Measurements from ENCODE around the gene LRRC10B. TPM values are rescaled to one million over a fixed set of nuclear protein-coding genes. Genes with fewer than 3 reads are reported as not detected.

Gene LRRC10B
- total RNA-seq, 1 donor from 2014 or later = 10.0 TPM

DNA sequence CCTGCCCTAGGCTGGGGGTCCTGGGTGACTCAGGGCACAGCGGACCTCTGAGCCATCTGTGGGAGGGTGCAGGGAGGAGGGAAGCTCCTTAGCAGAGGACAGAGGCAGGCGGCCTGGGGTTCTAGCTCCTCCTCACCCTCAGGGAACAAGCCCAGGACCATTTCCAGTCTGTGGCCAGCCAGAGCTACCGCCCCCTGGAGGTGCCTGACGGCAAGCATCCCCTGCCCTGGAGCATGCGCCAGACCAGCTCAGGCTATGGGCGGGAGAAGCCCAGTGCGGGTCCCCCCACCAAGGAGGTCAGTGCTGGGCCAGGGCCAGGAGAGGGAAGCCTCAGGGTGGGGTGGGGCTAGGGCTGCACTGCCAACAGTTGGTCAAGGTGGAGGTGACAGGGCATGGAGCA lies 26.0 kb upstream of the LRRC10B start:
- Mint-ChIP-seq H3K27me3 (no peaks in the 10 kb centered on the region), H3K4me3 (no peak overlapping the region), H3K4me1 (ENCODE audit: unreplicated experiment) (peaks cover 22% of the 10 kb centered on the region), H3K9me3 (no peaks in the 10 kb centered on the region), H3K27ac (no peak overlapping the region), H3K36me3 (no peaks in the 10 kb centered on the region)
- TF ChIP-seq, protein P1, sequence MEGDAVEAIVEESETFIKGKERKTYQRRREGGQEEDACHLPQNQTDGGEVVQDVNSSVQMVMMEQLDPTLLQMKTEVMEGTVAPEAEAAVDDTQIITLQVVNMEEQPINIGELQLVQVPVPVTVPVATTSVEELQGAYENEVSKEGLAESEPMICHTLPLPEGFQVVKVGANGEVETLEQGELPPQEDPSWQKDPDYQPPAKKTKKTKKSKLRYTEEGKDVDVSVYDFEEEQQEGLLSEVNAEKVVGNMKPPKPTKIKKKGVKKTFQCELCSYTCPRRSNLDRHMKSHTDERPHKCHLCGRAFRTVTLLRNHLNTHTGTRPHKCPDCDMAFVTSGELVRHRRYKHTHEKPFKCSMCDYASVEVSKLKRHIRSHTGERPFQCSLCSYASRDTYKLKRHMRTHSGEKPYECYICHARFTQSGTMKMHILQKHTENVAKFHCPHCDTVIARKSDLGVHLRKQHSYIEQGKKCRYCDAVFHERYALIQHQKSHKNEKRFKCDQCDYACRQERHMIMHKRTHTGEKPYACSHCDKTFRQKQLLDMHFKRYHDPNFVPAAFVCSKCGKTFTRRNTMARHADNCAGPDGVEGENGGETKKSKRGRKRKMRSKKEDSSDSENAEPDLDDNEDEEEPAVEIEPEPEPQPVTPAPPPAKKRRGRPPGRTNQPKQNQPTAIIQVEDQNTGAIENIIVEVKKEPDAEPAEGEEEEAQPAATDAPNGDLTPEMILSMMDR (conservative IDR thresholded peaks at IDR 0.05) = peak; percentile 72
- no peak for DNase-seq (ENCODE audit: extremely low spot score, unreplicated experiment)

DNA sequence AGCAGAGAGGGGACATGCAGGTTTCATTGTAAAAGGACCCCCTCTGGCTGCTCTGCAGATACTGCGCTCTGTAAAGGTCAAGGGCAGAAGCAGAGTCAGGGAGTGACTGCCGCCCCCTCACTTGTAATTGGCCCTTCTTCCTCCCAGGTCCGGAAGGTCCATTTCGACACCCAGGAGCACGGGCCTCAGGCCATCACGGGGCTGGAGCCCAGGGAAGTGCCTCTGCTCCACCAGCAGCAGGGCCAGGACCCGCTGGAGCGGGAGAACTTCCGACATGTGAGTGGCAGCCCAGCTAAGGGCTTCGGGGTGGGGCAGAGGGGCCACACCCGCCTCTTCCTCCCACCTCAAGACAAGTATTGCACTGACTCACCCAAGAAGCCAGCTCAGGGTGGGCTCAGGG lies 24.0 kb upstream of the LRRC10B start:
- H3K9me3 Mint-ChIP-seq = no peaks in the 10 kb centered on the region
- no peaks in the 10 kb centered on the region for H3K36me3 Mint-ChIP-seq
- no peak overlapping the region for H3K4me3 Mint-ChIP-seq
- peaks cover 30% of the 10 kb centered on the region for H3K4me1 Mint-ChIP-seq (ENCODE audit: unreplicated experiment)
- H3K27me3 Mint-ChIP-seq = no peaks in the 10 kb centered on the region
- DNase-seq (ENCODE audit: extremely low spot score, unreplicated experiment) = no peak
- TF ChIP-seq, protein P1 (conservative IDR thresholded peaks at IDR 0.05) = no peak
- no peak overlapping the region for H3K27ac Mint-ChIP-seq

DNA sequence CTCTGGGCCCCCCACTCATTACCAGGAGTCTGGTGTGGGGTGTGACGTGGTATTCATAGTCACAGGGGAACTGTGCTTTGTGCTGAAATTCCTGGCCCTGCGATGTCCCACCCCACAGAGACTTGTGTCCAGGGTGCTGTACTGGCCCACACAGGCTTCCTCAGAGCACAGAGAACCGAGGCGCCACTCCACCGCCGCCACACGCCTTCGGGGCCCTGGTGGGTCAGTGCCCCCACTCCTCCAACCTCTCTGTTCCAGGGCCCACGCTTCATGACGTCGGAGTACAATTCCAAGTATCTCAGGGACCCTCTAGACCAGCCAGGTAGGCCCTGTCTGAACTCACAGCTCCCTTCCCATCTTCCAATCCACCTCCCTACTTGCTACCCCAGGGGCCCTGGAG lies 23.5 kb upstream of the LRRC10B start:
- H3K4me3 Mint-ChIP-seq = no peak overlapping the region
- H3K4me1 Mint-ChIP-seq (ENCODE audit: unreplicated experiment) = peaks cover 34% of the 10 kb centered on the region
- H3K27ac Mint-ChIP-seq = no peak overlapping the region
- H3K9me3 Mint-ChIP-seq = no peaks in the 10 kb centered on the region
- TF ChIP-seq, protein P1 (conservative IDR thresholded peaks at IDR 0.05) = no peak
- DNase-seq (ENCODE audit: extremely low spot score, unreplicated experiment) = no peak
- H3K36me3 Mint-ChIP-seq = no peaks in the 10 kb centered on the region
- H3K27me3 Mint-ChIP-seq = no peaks in the 10 kb centered on the region

DNA sequence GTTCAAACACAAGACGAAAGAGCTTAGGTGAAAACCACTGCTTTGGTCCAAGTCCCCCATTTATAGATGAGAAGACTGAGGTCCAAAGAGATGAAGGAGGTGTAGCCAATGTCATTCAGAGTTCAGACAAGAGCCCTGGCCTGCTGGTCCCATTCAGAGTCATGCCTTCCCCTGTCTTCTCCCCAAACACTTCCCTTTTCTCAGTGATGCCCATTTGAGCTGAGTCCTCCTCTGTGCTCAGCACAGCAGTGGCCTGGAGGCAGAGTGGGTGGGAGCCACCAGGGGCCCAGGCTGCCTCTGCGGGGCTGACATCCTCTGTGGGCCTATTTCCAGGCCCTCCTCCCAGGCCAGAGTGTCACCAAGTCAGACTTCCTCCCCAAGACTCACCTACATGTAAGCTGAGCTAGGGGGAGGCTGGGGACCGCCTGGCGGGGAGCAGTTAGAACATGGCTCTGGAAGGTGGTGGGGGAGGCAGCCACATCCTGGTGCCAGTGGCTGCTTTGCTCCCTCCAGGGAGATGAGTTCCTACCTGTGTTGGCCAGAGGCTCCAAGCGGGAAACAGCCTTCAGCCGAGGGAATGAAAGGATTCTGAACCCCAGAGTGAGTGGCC lies 22.4 kb upstream of the LRRC10B start:
- no peak overlapping the region for H3K4me3 Mint-ChIP-seq
- no peak overlapping the region for H3K27ac Mint-ChIP-seq
- H3K27me3 Mint-ChIP-seq = no peaks in the 10 kb centered on the region
- TF ChIP-seq, protein P1 (conservative IDR thresholded peaks at IDR 0.05) = no peak
- H3K36me3 Mint-ChIP-seq = no peaks in the 10 kb centered on the region
- no peaks in the 10 kb centered on the region for H3K9me3 Mint-ChIP-seq
- H3K4me1 Mint-ChIP-seq (ENCODE audit: unreplicated experiment) = peaks cover 28% of the 10 kb centered on the region
- no peak for DNase-seq (ENCODE audit: extremely low spot score, unreplicated experiment)

DNA sequence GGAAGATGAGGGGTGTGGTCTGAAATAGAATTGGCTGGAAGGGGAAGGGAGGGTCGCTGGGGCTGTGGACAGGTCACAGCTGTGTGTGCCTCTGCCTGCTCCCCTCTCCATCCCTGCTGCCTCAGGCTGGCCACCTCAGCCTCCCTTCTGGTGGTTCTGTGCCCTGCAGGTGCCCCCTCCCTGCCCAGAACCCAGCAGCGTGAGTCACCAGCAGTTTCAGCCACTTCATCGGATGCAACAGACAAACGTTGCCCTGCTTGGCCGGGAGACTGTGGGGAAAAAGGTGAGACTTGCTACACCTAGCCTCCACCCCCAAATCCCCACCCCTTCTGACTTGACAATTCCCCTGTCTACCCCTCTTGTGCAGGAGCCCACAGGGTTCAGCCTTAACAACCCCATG lies 21.8 kb upstream of the LRRC10B start:
- Mint-ChIP-seq H3K36me3 (no peaks in the 10 kb centered on the region), H3K27ac (no peak overlapping the region), H3K27me3 (no peaks in the 10 kb centered on the region), H3K4me1 (ENCODE audit: unreplicated experiment) (peaks cover 22% of the 10 kb centered on the region), H3K4me3 (no peak overlapping the region), H3K9me3 (no peaks in the 10 kb centered on the region)
- DNase-seq (ENCODE audit: extremely low spot score, unreplicated experiment) = no peak
- TF ChIP-seq, protein P1 (conservative IDR thresholded peaks at IDR 0.05) = no peak
